GM21576 (cell line): ENCODE measurements around the gene FMC1.

ENCODE experiments used
- ATAC-seq: cut with Tn5 transposase; IDR thresholded peaks from one replicate; pipeline ENCODE4 v1.9.1; 2021; ENCODE audit warnings: mild to moderate bottlenecking, moderate library complexity; ENCODE audit not compliant: unreplicated experiment

Gene FMC1

DNA sequence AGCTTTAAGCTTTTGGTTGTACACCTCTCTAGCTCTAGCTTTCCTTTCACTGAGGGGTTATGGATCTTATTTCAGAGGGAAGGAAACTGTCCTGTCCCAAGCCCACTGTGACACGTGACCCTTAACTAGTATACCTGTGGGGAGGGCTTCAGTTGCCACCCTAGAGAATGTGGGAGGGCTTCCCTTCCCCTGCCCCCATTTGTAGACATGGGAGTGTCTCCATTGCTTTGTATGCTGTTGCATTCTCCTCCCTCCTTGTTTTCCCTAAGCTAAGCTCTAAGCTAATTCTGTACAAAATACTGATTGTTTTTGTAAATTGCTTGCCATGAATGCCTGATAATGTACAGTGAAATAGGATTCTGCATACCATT, 29.8 kb downstream of the FMC1 start:
- no peak for ATAC-seq

DNA sequence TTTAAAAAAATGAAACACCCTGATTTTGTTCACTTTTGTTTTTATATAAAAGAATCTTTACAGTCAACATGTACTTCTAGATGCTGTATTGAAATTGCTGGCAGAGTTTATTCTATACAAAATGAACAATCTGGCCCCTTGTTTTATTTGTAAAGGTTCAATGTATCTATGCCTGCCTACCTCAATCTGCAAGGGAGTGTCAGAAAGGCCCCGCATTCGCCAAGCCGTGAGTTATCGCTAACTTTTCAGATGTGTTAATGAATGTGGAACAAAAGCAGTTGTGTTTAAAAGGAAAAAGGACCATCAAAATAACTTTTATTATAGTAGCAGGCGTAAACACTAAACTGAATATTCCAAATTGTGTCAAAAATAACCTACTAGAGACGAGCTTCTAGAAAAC, 33.1 kb downstream of the FMC1 start:
- no peak for ATAC-seq

DNA sequence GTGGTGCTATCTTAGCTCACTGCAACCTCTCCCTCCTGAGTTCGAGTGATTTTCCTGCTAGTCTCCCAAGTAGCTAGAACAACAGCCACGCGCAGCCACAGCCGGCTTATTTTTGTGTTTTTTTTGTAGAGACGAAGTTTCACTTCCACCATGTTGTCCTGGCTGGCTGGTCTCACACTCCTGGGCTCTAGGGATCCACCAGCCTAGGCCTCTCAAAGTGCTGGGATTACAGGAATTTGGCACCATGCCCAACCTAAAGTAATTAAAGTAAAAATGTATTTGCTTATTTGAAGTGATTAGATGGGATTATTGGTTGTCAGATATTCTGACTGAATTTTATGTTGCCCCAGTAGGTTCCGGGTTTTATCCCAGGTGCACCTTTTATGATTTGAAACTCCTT, 41.3 kb downstream of the FMC1 start:
- ATAC-seq = no peak

DNA sequence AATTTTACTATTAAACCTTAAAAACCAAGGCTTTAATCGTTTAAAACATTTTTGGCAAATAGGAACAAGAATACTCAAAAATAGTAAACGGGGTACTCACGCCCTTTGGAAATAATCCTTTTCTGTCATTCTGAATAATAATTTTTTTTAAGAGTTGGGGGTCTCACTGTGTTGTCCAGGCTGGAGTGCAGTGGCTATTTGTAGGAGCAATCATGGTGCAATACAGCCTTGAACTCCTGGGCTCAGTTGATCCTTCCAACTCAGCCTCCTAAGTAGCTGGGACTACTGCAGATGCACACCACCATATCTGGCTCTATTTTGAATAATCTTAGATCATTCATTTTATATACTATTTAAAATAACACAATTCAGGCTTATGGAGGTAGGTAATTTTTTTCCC, 43.5 kb downstream of the FMC1 start:
- no peak for ATAC-seq

DNA sequence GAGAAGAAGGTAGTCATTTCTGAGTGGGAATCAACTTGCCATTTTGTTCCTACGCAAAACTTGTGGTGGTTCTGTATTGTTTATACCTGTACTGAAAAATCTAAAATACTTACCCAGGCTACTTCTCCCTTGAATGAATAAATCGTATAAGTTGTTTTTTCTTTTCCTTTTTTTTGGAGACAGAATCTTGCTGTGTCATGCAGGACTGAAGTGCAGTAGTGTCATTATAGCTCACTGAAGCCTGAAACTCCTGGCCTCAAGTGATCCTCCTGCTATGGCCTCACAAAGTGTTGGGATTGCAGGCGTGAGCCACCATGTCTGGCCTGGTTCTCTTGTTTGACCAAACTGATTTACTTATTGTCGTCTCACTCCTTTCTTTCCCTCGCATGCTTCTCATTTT, 46.5 kb downstream of the FMC1 start:
- ATAC-seq = no peak

DNA sequence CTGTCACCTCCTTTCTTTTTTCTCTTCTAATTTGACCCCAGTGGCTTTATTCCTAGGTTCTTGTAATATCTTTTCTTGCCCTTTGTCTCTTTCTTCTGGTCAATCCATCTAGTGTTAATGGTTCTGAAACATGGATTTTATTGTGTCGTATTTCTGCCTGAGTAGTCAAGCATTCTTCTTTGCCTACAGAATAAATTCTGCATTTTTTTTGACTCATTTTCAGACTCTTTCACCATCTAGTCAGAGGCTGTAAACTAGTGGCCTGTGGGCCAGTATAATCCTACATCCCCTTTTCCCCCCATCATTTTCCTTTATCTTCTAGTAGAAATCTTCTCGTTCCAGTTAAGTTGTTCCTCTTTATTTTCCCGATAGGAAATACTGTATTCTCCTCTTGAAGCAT, 48.0 kb downstream of the FMC1 start:
- ATAC-seq = no peak

DNA sequence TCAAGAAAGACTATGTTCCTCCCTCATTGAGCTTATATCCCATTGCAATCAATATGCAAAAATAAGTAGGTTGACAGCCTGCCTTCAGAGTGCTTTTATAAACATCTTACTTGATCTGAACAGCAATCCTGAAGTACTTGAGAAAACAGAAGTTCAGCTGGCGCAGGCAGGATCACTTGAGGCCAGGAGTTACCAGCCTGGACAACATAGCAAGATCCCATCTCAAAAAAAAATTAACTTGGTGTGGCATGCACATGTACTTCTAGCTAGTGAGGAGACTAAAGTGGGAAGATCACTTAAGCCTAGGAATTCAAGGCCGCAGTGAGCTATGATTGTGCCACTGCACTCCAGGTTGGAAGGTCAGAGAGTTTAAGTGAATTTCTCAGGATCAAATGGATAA, 48.6 kb downstream of the FMC1 start:
- no peak for ATAC-seq

DNA sequence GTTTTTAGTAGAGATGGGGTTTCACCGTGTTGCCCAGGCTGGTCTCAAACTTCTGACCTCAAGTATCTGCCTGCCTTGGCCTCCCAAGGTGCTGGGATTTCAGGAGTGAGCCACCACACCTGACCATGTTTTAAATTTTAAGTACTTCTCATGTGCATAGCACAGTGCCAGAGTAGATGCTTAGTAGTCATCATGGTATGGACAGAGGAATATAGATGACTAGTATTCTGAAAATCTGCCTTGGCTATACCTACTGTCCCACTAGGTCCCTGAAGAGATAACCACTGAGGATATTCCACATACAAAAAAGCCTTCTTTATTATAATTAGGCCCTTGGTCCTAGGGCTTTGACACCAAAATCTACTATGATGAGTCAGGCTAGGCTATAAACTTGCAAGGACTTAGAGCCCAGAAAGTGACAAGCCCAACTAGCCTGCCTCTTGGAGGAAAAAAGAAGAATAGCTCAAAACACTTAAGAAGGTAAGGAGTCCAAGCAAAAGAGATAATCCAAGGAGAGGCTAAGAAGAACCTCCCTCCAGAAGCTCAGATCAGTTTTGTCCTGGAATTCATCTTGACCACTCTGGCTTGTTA, 52.6 kb downstream of the FMC1 start:
- no peak for ATAC-seq

DNA sequence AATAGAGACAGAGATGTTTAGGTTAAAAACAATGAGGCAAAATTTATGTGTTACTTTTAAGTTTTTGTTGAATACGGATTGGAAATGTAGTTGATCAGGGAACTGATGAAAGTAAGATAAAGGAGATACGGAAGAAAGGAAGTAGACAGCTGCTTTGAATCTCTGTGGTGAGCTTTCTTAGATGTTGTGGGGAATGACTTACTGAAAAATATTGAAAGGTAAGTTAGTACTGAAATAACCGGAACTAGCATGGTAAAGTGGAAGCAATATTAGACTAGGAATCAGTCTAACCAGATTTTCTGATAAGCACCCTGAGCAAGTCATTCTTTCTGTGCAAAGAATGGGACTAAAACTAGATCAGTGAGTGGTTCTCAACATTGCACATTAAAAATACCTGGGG, 53.4 kb downstream of the FMC1 start:
- no peak for ATAC-seq
